Left lung (tissue), 10 donors: ENCODE results near the gene ZNF296. TPM values are rescaled to one million over a fixed set of nuclear protein-coding genes. Genes with fewer than 3 reads are reported as not detected.

Source experiments
- ATAC-seq: fragments of 200-7000 bp; cut with Tn5 transposase; one replicate; pipeline ENCODE4 v1.9.1; 2020; ENCODE audit warnings: moderate library complexity
- DNase-seq, 4 donors: peaks; one replicate each; pipeline ENCODE4 v3.0.0-alpha.2; 2013 to 2020
- H3K27ac ChIP-seq, 2 donors: fragments of 200-600 bp; sonication (generic) in 1 of 2; one replicate each; pipeline versions ENCODE4 v1.5.0 to v1.8.0; 2020 to 2021
- H3K27me3 ChIP-seq, 2 donors: fragments of 200-600 bp; sonication (generic) in 1 of 2; one replicate each; pipeline versions ENCODE4 v1.5.0 to v1.8.0; 2020 to 2021
- H3K36me3 ChIP-seq, 2 donors: fragments of 200-600 bp; sonication (generic) in 1 of 2; one replicate each; pipeline versions ENCODE4 v1.5.0 to v1.8.0; 2020 to 2021
- H3K4me1 ChIP-seq, 2 donors: fragments of 200-600 bp; one replicate each; pipeline ENCODE4 v1.8.0; 2021
- H3K4me3 ChIP-seq, 2 donors: fragments of 200-600 bp; sonication (generic) in 1 of 2; one replicate each; pipeline versions ENCODE4 v1.5.0 to v1.8.0; 2020 to 2021; ENCODE audit warnings: mild to moderate bottlenecking in 1 of 2
- H3K9me3 ChIP-seq, 2 donors: fragments of 200-600 bp; sonication (generic) in 1 of 2; one replicate each; pipeline versions ENCODE4 v1.5.0 to v1.8.0; 2020 to 2021
- intact Hi-C, 2 donors: fragments of 100-400 bp; cut with DNase I; formaldehyde crosslinking; loops; one replicate each; pipeline versions ENCODE4 v1.11.2 to v1.14.2; 2022
- polyA plus RNA-seq, 6 donors: library from polyadenylated mRNA; unstranded; fragments of 120-200 nt; gene quantifications; one replicate each; pipeline ENCODE4 v1.2.1, GENCODE V29; 2013; ENCODE audit not compliant: insufficient read length in 6 of 6
- total RNA-seq, 2 donors: library from RNA; stranded (reverse); fragmentation: NEBNext Ultra II Directional; extraction: Animal tissue kit (Norgen Biotek cat#: 25700); gene quantifications; one replicate each; pipeline ENCODE4 v1.2.1, GENCODE V29; 2021
- TF ChIP-seq, protein P1 (sequence below), 2 donors: fragments of 200-600 bp; sonication (generic) in 1 of 2; IDR thresholded peaks; one replicate each; pipeline versions ENCODE4 v1.5.0 to v1.8.0; 2021; ENCODE audit warnings: antibody characterized with exemption in 2 of 2
- donor health status: DM: no; HTN: yes; CAD: no.
- donor health status: DM: no; HTN: no; CAD: no.

The ZNF296 gene
- total and polyA plus RNA-seq, 8 donors, result 0.43 to 2.0 (median 1.0) TPM

DNA sequence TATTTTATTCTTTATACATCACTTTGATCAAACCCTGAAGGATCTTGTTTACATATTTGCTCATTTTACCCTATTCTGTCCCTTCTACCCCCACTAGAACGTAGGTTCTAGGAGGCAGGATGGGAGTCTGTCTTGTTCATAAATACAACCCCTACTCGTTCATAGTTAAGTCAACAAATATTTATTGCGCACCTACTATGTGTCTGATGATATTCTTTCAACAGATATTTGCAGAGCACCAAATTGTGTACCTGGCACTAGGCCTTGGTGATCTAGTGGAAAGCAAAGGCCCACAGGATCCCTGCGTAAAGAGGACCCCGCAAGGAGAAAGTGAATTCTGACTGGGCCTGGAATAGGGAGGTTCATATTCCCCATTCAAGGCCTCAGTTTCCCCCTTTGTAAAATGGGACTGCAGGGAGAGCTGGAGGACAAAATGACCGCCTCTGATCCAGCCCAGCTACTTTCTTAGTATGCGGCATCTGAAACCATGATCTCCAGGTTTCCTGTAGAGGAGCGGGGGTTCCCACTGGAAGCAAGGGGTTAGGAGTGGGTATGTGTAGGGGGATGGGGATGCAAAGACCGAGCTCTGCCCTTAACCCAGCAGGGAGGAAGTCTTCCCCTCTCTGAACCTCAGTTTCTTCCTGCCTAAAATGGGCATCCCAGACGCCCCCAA is 2.2 kb upstream of the ZNF296 start:
- peaks cover 0 to 10% of the 10 kb centered on the region in 2 donors for H3K36me3 ChIP-seq
- ATAC-seq, result no peak
- peaks cover 16 to 52% of the 10 kb centered on the region in 2 donors for H3K4me1 ChIP-seq
- intact Hi-C loops, result no loop called here
- no peak for DNase-seq
- no peaks in the 10 kb centered on the region for H3K27me3 ChIP-seq
- TF ChIP-seq, protein P1, sequence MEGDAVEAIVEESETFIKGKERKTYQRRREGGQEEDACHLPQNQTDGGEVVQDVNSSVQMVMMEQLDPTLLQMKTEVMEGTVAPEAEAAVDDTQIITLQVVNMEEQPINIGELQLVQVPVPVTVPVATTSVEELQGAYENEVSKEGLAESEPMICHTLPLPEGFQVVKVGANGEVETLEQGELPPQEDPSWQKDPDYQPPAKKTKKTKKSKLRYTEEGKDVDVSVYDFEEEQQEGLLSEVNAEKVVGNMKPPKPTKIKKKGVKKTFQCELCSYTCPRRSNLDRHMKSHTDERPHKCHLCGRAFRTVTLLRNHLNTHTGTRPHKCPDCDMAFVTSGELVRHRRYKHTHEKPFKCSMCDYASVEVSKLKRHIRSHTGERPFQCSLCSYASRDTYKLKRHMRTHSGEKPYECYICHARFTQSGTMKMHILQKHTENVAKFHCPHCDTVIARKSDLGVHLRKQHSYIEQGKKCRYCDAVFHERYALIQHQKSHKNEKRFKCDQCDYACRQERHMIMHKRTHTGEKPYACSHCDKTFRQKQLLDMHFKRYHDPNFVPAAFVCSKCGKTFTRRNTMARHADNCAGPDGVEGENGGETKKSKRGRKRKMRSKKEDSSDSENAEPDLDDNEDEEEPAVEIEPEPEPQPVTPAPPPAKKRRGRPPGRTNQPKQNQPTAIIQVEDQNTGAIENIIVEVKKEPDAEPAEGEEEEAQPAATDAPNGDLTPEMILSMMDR (IDR thresholded peaks at IDR 0.05), result no peak
- H3K9me3 ChIP-seq, result no peaks in the 10 kb centered on the region
- peak overlapping the region in 1 of 2 donors; percentile 68 for H3K27ac ChIP-seq
- H3K4me3 ChIP-seq, result peak overlapping the region; percentile 90 to 98

DNA sequence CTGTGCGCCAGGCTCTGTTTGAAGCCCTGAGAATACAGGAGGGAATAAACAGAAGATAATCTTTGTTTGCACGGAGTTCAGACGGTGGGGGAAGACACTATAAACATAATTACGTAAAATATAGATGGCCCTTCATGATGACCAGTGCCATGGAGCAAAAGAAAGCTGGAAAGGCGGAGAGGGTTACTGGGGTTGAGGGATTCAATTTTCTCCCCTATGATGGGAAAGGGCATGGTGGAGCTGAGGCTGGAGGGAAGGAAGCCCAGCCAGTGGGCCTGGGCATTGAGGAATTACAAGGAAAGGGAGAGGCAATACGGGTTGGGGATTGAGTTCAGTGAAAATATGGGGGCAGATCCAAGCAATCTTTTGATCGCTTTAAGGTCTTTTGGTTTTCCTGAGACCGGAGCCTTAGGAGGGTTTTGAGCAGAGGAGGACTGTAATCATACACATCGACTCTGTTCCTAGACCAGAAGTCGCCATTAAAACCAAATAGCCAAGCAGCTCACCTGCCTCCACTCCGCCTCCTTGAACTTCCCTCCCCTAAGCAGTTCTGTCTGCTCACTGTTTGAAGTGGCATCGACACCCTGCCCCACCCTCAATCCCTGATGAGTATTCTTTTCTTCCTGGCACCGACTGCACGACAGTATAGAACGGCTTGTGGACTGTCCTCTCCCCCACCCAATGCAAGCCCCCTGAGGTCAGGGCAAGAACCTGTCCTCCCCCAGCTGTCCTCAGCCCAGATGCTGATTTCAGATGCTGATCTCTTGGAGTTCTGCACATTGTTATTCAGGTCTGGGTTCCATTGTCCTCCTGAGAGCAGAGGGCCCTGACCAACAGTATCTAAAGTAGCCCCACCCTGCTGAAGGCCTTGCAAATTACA is 813 bp upstream of the ZNF296 start:
- DNase-seq (no peak), ATAC-seq (no peak)
- no peaks in the 10 kb centered on the region for H3K9me3 ChIP-seq
- peak overlapping the region in 1 of 2 donors; percentile 93 for H3K27ac ChIP-seq
- no peaks in the 10 kb centered on the region for H3K27me3 ChIP-seq
- peaks cover 16 to 52% of the 10 kb centered on the region in 2 donors for H3K4me1 ChIP-seq
- TF ChIP-seq, protein P1 (IDR thresholded peaks at IDR 0.05), result no peak
- H3K36me3 ChIP-seq, result peaks cover 0 to 10% of the 10 kb centered on the region in 2 donors
- intact Hi-C loops, result no loop called here
- peak overlapping the region in 1 of 2 donors; percentile 85 for H3K4me3 ChIP-seq

DNA sequence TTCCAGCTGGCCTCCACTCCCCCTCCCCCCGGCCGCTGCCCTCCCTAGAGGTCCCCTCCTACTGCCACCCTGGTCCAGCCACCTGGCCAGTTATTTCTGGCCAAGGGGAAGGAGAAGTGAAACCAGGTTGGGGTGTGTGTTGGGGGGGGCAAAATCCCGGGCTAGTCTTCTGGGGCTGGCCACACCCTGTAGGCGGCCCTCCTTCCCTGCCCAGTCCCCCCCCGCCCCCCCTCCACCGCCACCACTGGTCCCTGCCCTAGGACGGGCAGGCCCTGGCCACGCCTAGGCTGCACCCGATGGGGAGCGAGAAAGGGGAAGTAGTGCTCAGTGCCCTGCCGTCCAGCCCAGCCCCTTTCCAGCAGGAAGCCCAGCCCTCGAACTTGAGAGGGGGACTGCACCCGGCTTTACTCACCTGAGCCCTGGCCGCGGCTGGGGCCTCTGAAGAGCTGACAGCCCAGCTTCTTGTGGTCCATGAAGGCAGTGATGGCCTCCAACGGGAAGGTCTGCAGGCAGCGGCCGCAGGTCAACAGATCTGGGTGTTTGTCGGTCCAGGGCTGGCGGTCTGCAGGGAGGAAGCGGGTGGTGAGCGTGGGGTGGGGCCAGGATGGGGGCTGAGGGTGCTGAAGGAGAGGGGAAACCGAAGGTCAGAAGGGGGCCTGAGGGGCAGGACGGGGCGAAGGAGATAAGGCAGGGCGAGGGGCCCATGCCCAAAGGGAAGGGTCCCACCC is 813 bp downstream of the ZNF296 start:
- DNase-seq, result peak in 3 of 4 donors; percentile 71 to 99 (median 95)
- peak overlapping the region; percentile 33 to 93 for H3K27ac ChIP-seq
- no peaks in the 10 kb centered on the region for H3K9me3 ChIP-seq
- H3K4me1 ChIP-seq, result peaks cover 16 to 46% of the 10 kb centered on the region in 2 donors
- H3K36me3 ChIP-seq, result peaks cover 0 to 20% of the 10 kb centered on the region in 2 donors
- H3K27me3 ChIP-seq, result no peaks in the 10 kb centered on the region
- intact Hi-C loops, result no loop called here
- peak overlapping the region; percentile 43 to 85 for H3K4me3 ChIP-seq
- peak; percentile 84 for ATAC-seq
- TF ChIP-seq, protein P1 (IDR thresholded peaks at IDR 0.05), result no peak

DNA sequence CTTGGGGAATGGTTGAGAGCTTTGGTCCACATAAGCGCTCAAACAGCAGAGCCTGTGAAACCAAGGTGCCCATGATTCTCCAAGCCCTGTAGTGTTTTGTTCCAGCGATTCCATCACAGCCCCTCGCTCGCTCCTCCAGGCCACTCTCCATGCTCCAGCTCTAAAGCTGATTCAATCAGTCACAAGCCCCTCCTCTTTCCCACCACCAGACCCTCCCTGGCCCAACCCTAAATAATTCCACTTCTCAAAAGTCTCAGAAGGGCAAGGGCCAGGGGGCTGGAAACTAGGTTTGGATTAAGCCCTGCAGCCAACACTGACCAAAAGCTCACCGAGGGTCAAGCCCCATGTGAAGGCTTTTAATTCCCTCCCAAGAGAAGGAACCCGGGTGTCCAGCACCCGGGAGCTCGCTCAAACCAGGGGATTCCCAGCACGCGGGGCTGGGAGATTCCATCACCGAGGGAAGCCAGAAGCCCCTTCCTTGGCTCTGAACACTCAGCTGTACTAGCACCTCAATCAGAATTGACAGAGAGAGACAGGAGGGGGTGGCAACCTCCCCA is 1.5 kb downstream of the ZNF296 start:
- TF ChIP-seq, protein P1 (IDR thresholded peaks at IDR 0.05), result no peak
- Histone ChIP-seq H3K9me3 (no peaks in the 10 kb centered on the region), H3K27me3 (no peaks in the 10 kb centered on the region), H3K4me1 (peaks cover 9 to 40% of the 10 kb centered on the region in 2 donors), H3K4me3 (peak overlapping the region in 1 of 2 donors; percentile 85), H3K27ac (peak overlapping the region; percentile 14 to 93), H3K36me3 (peaks cover 0 to 27% of the 10 kb centered on the region in 2 donors)
- intact Hi-C loops, result no loop called here
- DNase-seq (no peak), ATAC-seq (no peak)
